GM10266 (cell line): ENCODE data around the gene CRY1.
"Not testable (repeated sequence)": the region's sequence is repeated elsewhere in the genome, so short reads cannot be mapped to it uniquely, and the experiment has no call there.

Source experiments
- DNase-seq: peaks from one replicate; pipeline ENCODE4 v3.0.0; 2012; ENCODE audit errors: extremely low spot score
- TF ChIP-seq, protein P1 (sequence below): IDR thresholded peaks from 2 replicates; pipeline ENCODE4 v1.5.1; 2012; ENCODE audit warnings: mild to moderate bottlenecking, low read depth; ENCODE audit not compliant: control insufficient read depth, insufficient read depth; ENCODE audit errors: missing control alignments

The CRY1 gene

DNA sequence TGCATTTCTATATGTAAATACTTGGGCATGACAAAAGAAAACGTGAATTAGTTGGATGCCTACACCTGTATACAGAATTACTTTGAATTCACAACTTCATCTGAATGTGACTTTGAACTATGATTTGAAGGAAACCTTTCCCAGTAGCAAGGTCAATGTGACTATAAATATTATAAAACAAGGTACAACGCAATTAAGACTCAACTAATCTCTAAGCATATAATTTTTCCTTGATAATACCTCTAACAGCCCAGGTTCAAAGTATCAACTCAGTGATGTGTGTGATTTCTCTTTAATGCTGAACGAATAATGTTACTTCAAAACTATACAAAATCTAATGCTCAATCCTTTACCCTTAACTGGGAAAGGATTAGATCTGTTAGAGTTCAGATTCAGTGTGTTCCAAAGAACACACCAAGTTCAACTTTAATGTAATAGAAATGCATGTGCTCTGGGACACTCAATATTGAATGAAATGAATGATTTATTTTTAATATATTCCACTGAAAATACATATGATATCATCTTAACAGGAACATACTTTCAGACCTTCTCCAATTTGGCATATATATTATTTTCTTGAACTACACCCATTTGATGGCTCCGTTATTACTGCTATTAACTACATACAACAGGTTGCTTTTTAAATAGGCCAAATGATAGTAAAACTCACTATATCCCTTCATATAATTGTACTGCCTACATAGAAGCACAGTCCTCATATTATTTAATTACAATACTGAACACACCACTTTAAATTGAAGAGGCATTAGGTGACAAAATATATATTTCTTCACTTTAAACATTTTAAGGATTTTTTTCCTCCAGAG, 66.3 kb downstream of the CRY1 start:
- DNase-seq = no peak
- TF ChIP-seq, protein P1, sequence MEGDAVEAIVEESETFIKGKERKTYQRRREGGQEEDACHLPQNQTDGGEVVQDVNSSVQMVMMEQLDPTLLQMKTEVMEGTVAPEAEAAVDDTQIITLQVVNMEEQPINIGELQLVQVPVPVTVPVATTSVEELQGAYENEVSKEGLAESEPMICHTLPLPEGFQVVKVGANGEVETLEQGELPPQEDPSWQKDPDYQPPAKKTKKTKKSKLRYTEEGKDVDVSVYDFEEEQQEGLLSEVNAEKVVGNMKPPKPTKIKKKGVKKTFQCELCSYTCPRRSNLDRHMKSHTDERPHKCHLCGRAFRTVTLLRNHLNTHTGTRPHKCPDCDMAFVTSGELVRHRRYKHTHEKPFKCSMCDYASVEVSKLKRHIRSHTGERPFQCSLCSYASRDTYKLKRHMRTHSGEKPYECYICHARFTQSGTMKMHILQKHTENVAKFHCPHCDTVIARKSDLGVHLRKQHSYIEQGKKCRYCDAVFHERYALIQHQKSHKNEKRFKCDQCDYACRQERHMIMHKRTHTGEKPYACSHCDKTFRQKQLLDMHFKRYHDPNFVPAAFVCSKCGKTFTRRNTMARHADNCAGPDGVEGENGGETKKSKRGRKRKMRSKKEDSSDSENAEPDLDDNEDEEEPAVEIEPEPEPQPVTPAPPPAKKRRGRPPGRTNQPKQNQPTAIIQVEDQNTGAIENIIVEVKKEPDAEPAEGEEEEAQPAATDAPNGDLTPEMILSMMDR = no peak

DNA sequence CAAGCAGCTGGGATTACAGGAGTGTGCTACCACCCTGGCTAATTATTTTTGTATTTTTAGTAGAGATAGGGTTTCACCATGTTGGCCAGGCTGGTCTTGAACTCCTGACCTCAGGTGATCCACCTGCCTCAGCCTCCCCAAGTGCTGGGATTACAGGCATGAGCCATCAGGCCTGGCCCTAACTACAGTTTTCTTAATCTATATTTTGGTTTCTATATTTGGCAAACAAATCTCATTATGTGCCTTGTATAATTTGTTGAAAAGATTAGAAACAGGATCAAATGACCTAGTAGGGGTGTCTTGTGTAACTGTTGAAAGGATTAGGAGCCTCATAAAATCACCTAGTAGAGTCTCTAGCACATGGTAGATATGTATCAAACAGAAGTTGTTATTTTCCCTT, 67.0 kb downstream of the CRY1 start:
- DNase-seq = not testable (repeated sequence)

DNA sequence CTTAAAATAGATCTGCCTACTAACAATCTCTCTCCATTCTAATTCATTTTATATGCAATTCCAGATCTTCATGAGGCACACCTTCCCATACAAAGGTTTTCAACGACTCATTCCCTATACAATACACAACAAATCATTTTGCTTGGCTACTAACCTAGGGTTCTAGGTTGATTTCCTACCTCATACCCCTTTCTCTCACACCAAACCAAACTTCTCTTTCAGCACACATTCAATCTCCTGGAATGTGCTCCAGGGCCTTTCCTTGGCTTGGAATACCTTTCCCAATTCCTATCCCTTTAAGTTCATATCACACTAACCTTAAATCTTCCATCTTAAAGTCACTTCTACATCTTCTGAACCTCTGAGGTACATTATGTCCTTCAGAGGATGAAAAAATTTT, 67.7 kb downstream of the CRY1 start:
- no peak for DNase-seq

DNA sequence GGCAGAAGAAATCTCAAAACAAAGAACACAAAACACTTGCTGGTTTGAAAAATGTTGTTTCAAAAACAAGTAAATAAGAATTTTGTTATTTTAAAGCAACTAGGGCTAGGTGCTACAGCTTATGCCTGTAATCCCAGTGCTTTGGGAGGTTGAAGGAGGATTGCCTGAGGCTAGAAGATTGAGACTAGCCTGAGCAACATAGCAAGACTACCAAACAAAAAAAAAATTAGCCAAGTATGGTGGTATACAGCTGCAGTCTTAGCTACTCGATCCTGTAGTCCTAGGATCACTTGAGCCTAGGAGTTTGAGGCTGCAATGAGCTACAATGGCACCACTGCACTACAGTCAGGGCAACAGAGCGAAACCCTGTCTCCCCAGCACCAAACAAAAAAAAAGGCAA, 73.8 kb downstream of the CRY1 start:
- no peak for DNase-seq
- TF ChIP-seq, protein P1 = no peak

More for the DNA sequence above, 67.7 kb downstream of the CRY1 start:
- TF ChIP-seq, protein P1 = no peak

DNA sequence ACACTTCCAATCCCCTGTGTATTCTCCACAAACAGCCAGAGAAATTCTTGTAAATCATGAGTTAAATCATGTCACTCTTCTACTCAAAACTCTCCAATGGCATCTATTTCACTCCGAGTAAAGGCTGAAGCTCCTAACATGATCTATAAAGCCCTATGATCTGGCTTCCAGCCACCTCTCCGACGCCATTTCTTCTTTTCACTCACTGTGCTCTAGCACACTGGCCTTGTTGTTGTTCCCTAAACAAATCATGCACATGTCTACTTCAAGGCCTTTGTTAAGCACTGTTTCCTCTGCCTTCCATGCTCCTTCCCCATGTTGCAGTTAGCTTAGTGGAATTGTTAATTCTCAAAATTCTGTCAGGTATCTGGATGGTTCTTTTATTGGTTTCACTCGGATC, 76.3 kb downstream of the CRY1 start:
- no peak for DNase-seq
- TF ChIP-seq, protein P1 = no peak

DNA sequence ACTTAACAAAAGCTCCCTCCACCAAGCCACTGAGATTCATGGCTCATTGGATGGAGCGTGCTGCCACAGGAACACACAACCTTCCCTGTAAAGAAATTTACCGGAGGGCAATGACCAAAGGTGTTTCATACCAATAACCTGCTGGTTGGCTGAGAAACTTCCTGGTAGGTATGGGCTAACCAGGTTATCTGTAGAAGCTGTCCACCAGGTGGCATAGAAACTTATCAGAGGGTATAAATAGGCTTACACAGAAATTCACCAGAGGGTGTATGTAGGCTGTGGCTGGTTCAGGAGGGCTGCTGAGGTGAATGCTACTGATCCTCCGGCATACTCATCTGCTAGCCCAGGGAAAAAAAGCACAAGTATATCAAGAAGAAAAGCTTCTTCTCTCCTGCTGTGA, 79.3 kb downstream of the CRY1 start:
- TF ChIP-seq, protein P1 = no peak
- DNase-seq = no peak

DNA sequence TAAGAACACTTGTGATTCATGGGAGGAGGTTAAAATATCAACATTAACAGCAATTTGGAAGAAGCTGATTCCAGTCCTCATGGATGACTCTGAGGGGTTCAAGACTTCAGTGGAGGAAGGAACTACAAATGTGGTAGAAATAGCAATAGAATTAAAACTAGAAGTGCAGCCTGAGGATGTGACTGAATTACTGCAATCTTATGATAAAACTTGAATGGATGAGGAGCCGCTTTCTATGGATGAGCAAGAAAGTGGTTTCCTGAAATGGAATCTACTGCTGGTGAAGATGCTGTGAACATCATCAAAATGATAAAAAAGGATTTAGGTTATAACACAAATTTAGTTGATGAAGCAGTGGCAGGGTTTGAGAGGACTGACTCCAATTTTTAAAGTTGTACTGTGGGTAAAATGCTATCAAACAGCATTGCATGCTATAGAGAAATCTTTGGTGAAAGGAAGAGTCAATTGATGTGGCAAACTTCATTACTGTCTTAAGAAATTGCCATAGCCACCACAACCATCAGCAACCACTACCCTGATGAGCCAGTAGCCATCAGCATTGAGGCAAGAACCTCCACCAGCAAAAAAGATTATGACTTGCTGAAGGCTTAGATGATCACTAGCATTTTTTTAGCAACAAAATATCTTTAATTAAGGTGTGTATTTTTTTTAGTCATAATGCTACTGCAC, 80.5 kb downstream of the CRY1 start:
- no peak for DNase-seq

More for the DNA sequence above, 80.5 kb downstream of the CRY1 start:
- TF ChIP-seq, protein P1 = no peak
